ENCODE data around the gene PNPT1. TPM values are rescaled to one million over a fixed set of nuclear protein-coding genes. Genes with fewer than 3 reads are reported as not detected.
A peak's percentile ranks its signal among the peaks of the same experiment; 100 is the strongest.
"Not testable (repeated sequence)": the region's sequence is repeated elsewhere in the genome, so short reads cannot be mapped to it uniquely, and the experiment has no call there.

The PNPT1 gene
- total RNA-seq, result 14.9 and 28.9 TPM in 2 replicates

GRCh38 chr2:55693181-55694125, at the start of gene PNPT1:
PNPT1 (minus strand) TSS chr2:55693844; CDS start chr2:55693823, 21 bp downstream.
- peak; percentile 52 for DNase-seq (ENCODE audit: low read depth)
- TF ChIP-seq, protein P1, sequence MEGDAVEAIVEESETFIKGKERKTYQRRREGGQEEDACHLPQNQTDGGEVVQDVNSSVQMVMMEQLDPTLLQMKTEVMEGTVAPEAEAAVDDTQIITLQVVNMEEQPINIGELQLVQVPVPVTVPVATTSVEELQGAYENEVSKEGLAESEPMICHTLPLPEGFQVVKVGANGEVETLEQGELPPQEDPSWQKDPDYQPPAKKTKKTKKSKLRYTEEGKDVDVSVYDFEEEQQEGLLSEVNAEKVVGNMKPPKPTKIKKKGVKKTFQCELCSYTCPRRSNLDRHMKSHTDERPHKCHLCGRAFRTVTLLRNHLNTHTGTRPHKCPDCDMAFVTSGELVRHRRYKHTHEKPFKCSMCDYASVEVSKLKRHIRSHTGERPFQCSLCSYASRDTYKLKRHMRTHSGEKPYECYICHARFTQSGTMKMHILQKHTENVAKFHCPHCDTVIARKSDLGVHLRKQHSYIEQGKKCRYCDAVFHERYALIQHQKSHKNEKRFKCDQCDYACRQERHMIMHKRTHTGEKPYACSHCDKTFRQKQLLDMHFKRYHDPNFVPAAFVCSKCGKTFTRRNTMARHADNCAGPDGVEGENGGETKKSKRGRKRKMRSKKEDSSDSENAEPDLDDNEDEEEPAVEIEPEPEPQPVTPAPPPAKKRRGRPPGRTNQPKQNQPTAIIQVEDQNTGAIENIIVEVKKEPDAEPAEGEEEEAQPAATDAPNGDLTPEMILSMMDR (conservative IDR thresholded peaks at IDR 0.05; ENCODE audit: low read depth, low read length), result no peak
- peak within 1 kb of the TSS; percentile 68 for H3K4me3 ChIP-seq (ENCODE audit: low read depth, low read length)

DNA sequence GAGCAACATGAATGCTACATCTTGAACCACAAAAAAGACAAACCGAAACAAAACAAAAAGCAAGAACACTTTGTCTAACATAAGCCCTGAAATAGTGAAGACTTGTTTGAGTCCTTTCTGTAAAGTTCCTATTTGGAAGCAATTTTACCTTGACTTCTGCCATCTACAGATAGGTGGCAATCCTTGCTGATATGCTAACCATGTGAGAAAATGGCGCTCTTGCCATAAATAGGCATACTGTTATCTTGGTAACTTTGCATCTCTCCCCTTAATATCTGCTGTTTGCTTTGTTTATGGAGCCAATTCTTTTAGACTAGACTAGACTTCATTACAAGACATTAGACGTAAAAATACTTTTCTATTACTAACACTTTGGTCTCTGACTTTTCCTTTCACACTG, 49.4 kb upstream of the PNPT1 start:
- H3K4me3 ChIP-seq (ENCODE audit: low read depth, low read length), result no peak overlapping the region
- TF ChIP-seq, protein P1 (conservative IDR thresholded peaks at IDR 0.05; ENCODE audit: low read depth, low read length), result no peak
- no peak for DNase-seq (ENCODE audit: low read depth)

DNA sequence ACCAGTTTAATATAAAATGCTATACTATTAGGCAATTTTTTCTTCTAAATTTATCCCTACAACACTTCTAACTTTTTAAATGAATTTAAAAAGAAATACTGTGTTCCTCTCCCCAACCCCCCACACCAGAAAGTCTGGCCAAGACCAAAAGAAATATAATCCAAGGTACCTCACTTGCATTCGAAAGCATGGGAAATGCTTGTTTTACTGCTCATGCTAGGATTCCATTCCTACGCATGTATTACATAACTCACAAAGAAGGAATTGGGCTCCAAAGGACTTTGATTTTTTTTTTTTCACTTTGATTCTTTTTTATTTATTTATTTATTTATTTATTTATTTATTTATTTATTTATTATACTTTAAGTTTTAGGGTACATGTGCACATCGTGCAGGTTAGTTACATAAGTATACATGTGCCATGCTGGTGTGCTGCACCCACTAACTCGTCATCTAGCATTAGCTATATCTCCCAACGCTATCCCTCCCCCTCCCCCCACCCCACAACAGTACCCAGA, 42.4 kb upstream of the PNPT1 start:
- DNase-seq (ENCODE audit: low read depth); H3K4me3 ChIP-seq (ENCODE audit: low read depth, low read length): not testable (repeated sequence)

DNA sequence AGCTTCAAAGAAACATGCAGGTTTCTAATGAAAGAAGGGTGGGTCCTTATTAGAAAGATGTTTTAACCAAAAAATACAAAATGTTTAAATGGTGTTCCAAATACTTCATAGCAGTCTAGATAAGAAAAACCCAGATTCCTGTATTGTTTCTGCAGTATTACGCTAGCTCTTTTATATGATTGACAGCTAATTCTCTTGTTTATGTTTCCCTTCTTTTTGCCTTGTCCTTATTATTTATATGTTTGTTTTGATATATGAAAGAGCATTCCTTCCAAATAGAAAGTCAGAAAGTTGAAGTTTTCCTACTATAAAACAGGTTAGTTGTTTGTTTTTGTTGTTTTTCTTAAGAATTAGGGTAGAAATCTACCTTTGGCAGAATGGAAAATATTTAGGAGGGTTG, 41.1 kb upstream of the PNPT1 start:
- DNase-seq (ENCODE audit: low read depth), result no peak
- TF ChIP-seq, protein P1 (conservative IDR thresholded peaks at IDR 0.05; ENCODE audit: low read depth, low read length), result no peak
- no peak overlapping the region for H3K4me3 ChIP-seq (ENCODE audit: low read depth, low read length)

DNA sequence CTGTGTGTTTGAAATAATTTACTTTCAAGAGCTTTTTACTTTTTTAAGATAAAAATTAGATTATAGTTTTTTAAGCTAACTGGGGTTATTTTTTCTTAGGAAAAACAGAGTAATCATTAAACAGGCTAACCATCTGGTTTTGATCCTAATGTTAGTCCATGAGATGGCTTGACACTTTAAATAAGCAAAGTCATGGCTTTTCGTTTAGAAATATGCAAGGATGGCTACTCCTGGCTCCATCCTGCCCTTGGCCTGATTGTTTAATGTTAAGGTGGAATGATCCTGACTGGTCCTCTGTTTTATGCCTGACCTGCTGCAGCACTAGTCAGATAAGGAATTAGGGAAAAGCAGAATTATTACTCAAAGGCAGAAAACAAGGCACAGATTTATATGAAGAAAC, 39.7 kb upstream of the PNPT1 start:
- TF ChIP-seq, protein P1 (conservative IDR thresholded peaks at IDR 0.05; ENCODE audit: low read depth, low read length), result no peak
- no peak for DNase-seq (ENCODE audit: low read depth)
- no peak overlapping the region for H3K4me3 ChIP-seq (ENCODE audit: low read depth, low read length)

DNA sequence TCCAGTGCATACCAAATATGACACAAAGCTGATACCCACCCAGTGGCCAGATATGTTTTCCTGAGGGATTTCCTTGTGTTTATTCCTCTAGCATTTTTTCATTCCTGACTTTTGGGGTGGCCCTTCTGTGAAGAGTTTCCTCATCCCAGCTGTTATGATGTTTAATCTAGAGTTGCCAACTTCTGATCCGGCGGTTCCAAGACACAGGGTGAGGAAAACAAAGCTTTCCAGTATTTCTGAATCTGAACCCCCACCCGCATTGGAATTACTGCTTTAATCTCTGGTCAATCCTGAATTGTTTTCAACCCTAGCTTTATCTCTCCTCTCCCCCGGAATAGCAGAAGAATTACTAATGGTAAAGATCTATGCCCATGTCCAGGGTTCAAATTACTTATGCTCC, 39.2 kb upstream of the PNPT1 start:
- H3K4me3 ChIP-seq (ENCODE audit: low read depth, low read length), result no peak overlapping the region
- DNase-seq (ENCODE audit: low read depth), result no peak
- TF ChIP-seq, protein P1 (conservative IDR thresholded peaks at IDR 0.05; ENCODE audit: low read depth, low read length), result no peak

GRCh38 chr2:55729136-55729685, 35.6 kb upstream of the PNPT1 start:
- TF ChIP-seq, protein P1 (conservative IDR thresholded peaks at IDR 0.05; ENCODE audit: low read depth, low read length), result no peak
- no peak overlapping the region for H3K4me3 ChIP-seq (ENCODE audit: low read depth, low read length)
- no peak for DNase-seq (ENCODE audit: low read depth)

Data from epithelial cell of proximal tubule (primary cell).